Natural killer cell treated with Interleukin-12 subunit alpha and Interleukin-12 subunit beta and Interleukin-15 and Interleukin-18, amount 100 ng/mL, for 72 hours (primary cell): ENCODE measurements around the gene VPS13A. TPM values are rescaled to one million over a fixed set of nuclear protein-coding genes. Genes with fewer than 3 reads are reported as not detected.
"Not testable (repeated sequence)": the region's sequence is repeated elsewhere in the genome, so short reads cannot be mapped to it uniquely, and the experiment has no call there.

Experiments used
- ATAC-seq, 2 donors: fragments of 150-1000 bp; cut with Tn5 transposase in 1 of 2; sonication (Bioruptor Pico), chemical (Tn5 transposase) in 1 of 2; 2 replicates each; pipeline ENCODE4 v1.10.0; 2021
- DNase-seq: peaks from one replicate; pipeline ENCODE4 v3.0.0; 2022; ENCODE audit warnings: low spot score
- H3K27ac Mint-ChIP-seq, 2 donors: 1 replicate in 1 of 2; 2 replicates in 1 of 2; pipeline ENCODE4 v1.8.0; 2022; ENCODE audit warnings: mixed read lengths in 2 of 2, mild to moderate bottlenecking in 1 of 2, moderate library complexity in 1 of 2
- H3K27me3 Mint-ChIP-seq, 2 donors: 1 replicate in 1 of 2; 2 replicates in 1 of 2; pipeline ENCODE4 v1.8.0; 2022; ENCODE audit warnings: mixed read lengths in 2 of 2
- H3K36me3 Mint-ChIP-seq: one replicate; pipeline ENCODE4 v1.8.0; 2022; ENCODE audit warnings: mixed read lengths
- H3K4me1 Mint-ChIP-seq, 2 donors: 1 replicate in 1 of 2; 2 replicates in 1 of 2; pipeline ENCODE4 v1.8.0; 2022; ENCODE audit warnings: low read depth in 2 of 2, mixed read lengths in 2 of 2, mild to moderate bottlenecking in 1 of 2
- H3K4me3 Mint-ChIP-seq: one replicate; pipeline ENCODE4 v1.8.0; 2022; ENCODE audit warnings: mixed read lengths
- H3K9me3 Mint-ChIP-seq: 2 replicates; pipeline ENCODE4 v1.8.0; 2022; ENCODE audit warnings: mixed read lengths
- total RNA-seq, 2 donors: library from RNA; stranded (reverse); gene quantifications; one replicate each; pipeline ENCODE4 v1.2.3, GENCODE V29; 2022

VPS13A gene
- total RNA-seq, 2 donors from 2014 or later: 34.2 to 60.9 TPM

GRCh38 chr9:77392328-77392727 lies 215.0 kb downstream of the VPS13A start:
- DNase-seq (no peak), ATAC-seq (no peak)
- H3K4me1 Mint-ChIP-seq: no peaks in the 10 kb centered on the region
- H3K36me3 Mint-ChIP-seq: peaks cover 5% of the 10 kb centered on the region
- H3K27ac Mint-ChIP-seq: no peak overlapping the region
- no peak overlapping the region for H3K4me3 Mint-ChIP-seq
- H3K9me3 Mint-ChIP-seq: no peaks in the 10 kb centered on the region
- no peaks in the 10 kb centered on the region for H3K27me3 Mint-ChIP-seq

- not testable (repeated sequence) for H3K4me1 Mint-ChIP-seq, H3K4me3 Mint-ChIP-seq, H3K36me3 Mint-ChIP-seq, H3K9me3 Mint-ChIP-seq, H3K27me3 Mint-ChIP-seq, DNase-seq, H3K27ac Mint-ChIP-seq, ATAC-seq
These were observed 221.2 kb downstream of the VPS13A start for GRCh38 chr9:77398581-77398980.

- no peak overlapping the region for H3K4me3 Mint-ChIP-seq
- no peak for ATAC-seq
- H3K36me3 Mint-ChIP-seq: no peaks in the 10 kb centered on the region
These were observed 222.6 kb downstream of the VPS13A start for GRCh38 chr9:77399964-77400363.

GRCh38 chr9:77402286-77402685 lies 225.0 kb downstream of the VPS13A start:
- H3K9me3 Mint-ChIP-seq: no peaks in the 10 kb centered on the region
- ATAC-seq (no peak), DNase-seq (no peak)
- no peak overlapping the region for H3K27ac Mint-ChIP-seq
- no peaks in the 10 kb centered on the region for H3K27me3 Mint-ChIP-seq
- H3K36me3 Mint-ChIP-seq: peaks cover 14% of the 10 kb centered on the region
- H3K4me3 Mint-ChIP-seq: no peak overlapping the region
- H3K4me1 Mint-ChIP-seq: no peaks in the 10 kb centered on the region

More at GRCh38 chr9:77399964-77400363, 222.6 kb downstream of the VPS13A start:
- no peaks in the 10 kb centered on the region for H3K9me3 Mint-ChIP-seq
- no peaks in the 10 kb centered on the region for H3K4me1 Mint-ChIP-seq
- H3K27me3 Mint-ChIP-seq: no peaks in the 10 kb centered on the region
- no peak overlapping the region for H3K27ac Mint-ChIP-seq
- DNase-seq: no peak

- ATAC-seq (no peak), DNase-seq (no peak)
- H3K27me3 Mint-ChIP-seq: no peaks in the 10 kb centered on the region
- no peaks in the 10 kb centered on the region for H3K4me1 Mint-ChIP-seq
- H3K36me3 Mint-ChIP-seq: peaks cover 21% of the 10 kb centered on the region
- no peak overlapping the region for H3K4me3 Mint-ChIP-seq
- peaks cover 3% of the 10 kb centered on the region for H3K9me3 Mint-ChIP-seq
- no peak overlapping the region for H3K27ac Mint-ChIP-seq
These were observed 225.9 kb downstream of the VPS13A start for GRCh38 chr9:77403239-77403638.

GRCh38 chr9:77408521-77408920 lies 231.2 kb downstream of the VPS13A start:
- H3K27ac Mint-ChIP-seq, ATAC-seq, H3K9me3 Mint-ChIP-seq, H3K27me3 Mint-ChIP-seq, DNase-seq, H3K4me3 Mint-ChIP-seq, H3K4me1 Mint-ChIP-seq: not testable (repeated sequence)
- H3K36me3 Mint-ChIP-seq: peaks cover 30% of the 10 kb centered on the region

- Mint-ChIP-seq H3K9me3 (no peaks in the 10 kb centered on the region), H3K27ac (no peak overlapping the region), H3K4me3 (no peak overlapping the region), H3K36me3 (no peaks in the 10 kb centered on the region), H3K27me3 (no peaks in the 10 kb centered on the region), H3K4me1 (no peaks in the 10 kb centered on the region)
- DNase-seq (no peak), ATAC-seq (no peak)
These were observed 240.2 kb downstream of the VPS13A start for GRCh38 chr9:77417566-77417965.

GRCh38 chr9:77418226-77418625 lies 240.9 kb downstream of the VPS13A start:
- DNase-seq: no peak
- Mint-ChIP-seq H3K4me3 (no peak overlapping the region), H3K27ac (no peak overlapping the region), H3K9me3 (no peaks in the 10 kb centered on the region), H3K36me3 (no peaks in the 10 kb centered on the region), H3K4me1 (no peaks in the 10 kb centered on the region), H3K27me3 (no peaks in the 10 kb centered on the region)
- no peak for ATAC-seq

- ATAC-seq: no peak
- Mint-ChIP-seq H3K9me3 (no peaks in the 10 kb centered on the region), H3K27ac (no peak overlapping the region)
These were observed 243.3 kb downstream of the VPS13A start for GRCh38 chr9:77420641-77421040.

GRCh38 chr9:77421506-77422265 lies 244.4 kb downstream of the VPS13A start:
- H3K36me3 Mint-ChIP-seq: no peaks in the 10 kb centered on the region
- DNase-seq (no peak), ATAC-seq (no peak)
- H3K27me3 Mint-ChIP-seq: no peaks in the 10 kb centered on the region
- no peaks in the 10 kb centered on the region for H3K9me3 Mint-ChIP-seq
- no peaks in the 10 kb centered on the region for H3K4me1 Mint-ChIP-seq
- no peak overlapping the region for H3K4me3 Mint-ChIP-seq
- H3K27ac Mint-ChIP-seq: no peak overlapping the region

More at GRCh38 chr9:77420641-77421040, 243.3 kb downstream of the VPS13A start:
- DNase-seq: no peak
- Mint-ChIP-seq H3K4me3 (no peak overlapping the region), H3K36me3 (no peaks in the 10 kb centered on the region), H3K27me3 (no peaks in the 10 kb centered on the region), H3K4me1 (no peaks in the 10 kb centered on the region)

GRCh38 chr9:77422969-77423368 lies 245.6 kb downstream of the VPS13A start:
- H3K27ac Mint-ChIP-seq: no peak overlapping the region
- H3K27me3 Mint-ChIP-seq: no peaks in the 10 kb centered on the region
- H3K9me3 Mint-ChIP-seq: no peaks in the 10 kb centered on the region
- no peaks in the 10 kb centered on the region for H3K4me1 Mint-ChIP-seq
- H3K36me3 Mint-ChIP-seq: no peaks in the 10 kb centered on the region
- H3K4me3 Mint-ChIP-seq: no peak overlapping the region
- DNase-seq (no peak), ATAC-seq (no peak)

GRCh38 chr9:77423841-77424240 lies 246.5 kb downstream of the VPS13A start:
- ATAC-seq: no peak

GRCh38 chr9:77424993-77425392 lies 247.7 kb downstream of the VPS13A start:
- Mint-ChIP-seq H3K4me3 (no peak overlapping the region), H3K27me3 (no peaks in the 10 kb centered on the region), H3K4me1 (no peaks in the 10 kb centered on the region), H3K36me3 (no peaks in the 10 kb centered on the region), H3K27ac (no peak overlapping the region), H3K9me3 (no peaks in the 10 kb centered on the region)
- no peak for DNase-seq
- no peak for ATAC-seq

More at GRCh38 chr9:77423841-77424240, 246.5 kb downstream of the VPS13A start:
- H3K27ac Mint-ChIP-seq: no peak overlapping the region
- no peak overlapping the region for H3K4me3 Mint-ChIP-seq
- no peak for DNase-seq
- no peaks in the 10 kb centered on the region for H3K4me1 Mint-ChIP-seq
- H3K36me3 Mint-ChIP-seq: no peaks in the 10 kb centered on the region
- no peaks in the 10 kb centered on the region for H3K27me3 Mint-ChIP-seq
- H3K9me3 Mint-ChIP-seq: no peaks in the 10 kb centered on the region

- Mint-ChIP-seq H3K4me1 (no peaks in the 10 kb centered on the region), H3K9me3 (no peaks in the 10 kb centered on the region), H3K27ac (no peak overlapping the region), H3K27me3 (no peaks in the 10 kb centered on the region), H3K4me3 (no peak overlapping the region), H3K36me3 (no peaks in the 10 kb centered on the region)
- DNase-seq: no peak
- no peak for ATAC-seq
These were observed 249.4 kb downstream of the VPS13A start for GRCh38 chr9:77426712-77427111.
